HCT116 (cell line): ENCODE results near the gene HMCN2. TPM values are rescaled to one million over a fixed set of nuclear protein-coding genes. Genes with fewer than 3 reads are reported as not detected.

Experiments used
- ATAC-seq: fragments of 200-7000 bp; cut with Tn5 transposase; 2 replicates; pipeline ENCODE4 v1.9.1; 2020; ENCODE audit warnings: mild to moderate bottlenecking, moderate library complexity
- BruUV-seq: library from RNA; stranded (reverse); fragments of 400-500 nt; replicated peaks from 2 replicates; lab custom pipeline; 2021; lab: Mats Ljungman, UMichigan
- CTCF ChIA-PET: fragments of 300-600 bp; sonication (Branson Sonifier 250); formaldehyde crosslinking; loops from one replicate; lab custom pipeline; 2021; ENCODE audit warnings: antibody characterized with exemption; lab: Charles Lee
- POLR2A ChIA-PET: fragments of 300-600, 350-600 bp; sonication (Branson Sonifier 250); formaldehyde crosslinking; loops from one replicate; lab custom pipeline; 2021; ENCODE audit warnings: antibody characterized with exemption; lab: Charles Lee
- RAD21 ChIA-PET, 2 experiments: fragments of 300-600 bp; sonication (Branson Sonifier 250); formaldehyde crosslinking; loops; one replicate each; lab custom pipeline; 2023; ENCODE audit warnings: low total read pairs in 2 of 2; ENCODE audit not compliant: uncharacterized antibody in 2 of 2, unreplicated experiment in 2 of 2, low non-redundant PET in 1 of 2; lab: Charles Lee
- DNase-seq: peaks from one replicate; pipeline ENCODE4 v3.0.0-alpha.2; 2010; ENCODE audit warnings: low read depth, low spot score
- H2AFZ ChIP-seq: fragments of 200-600 bp; shearing (Covaris generic), sonication (generic); 2 replicates; pipeline ENCODE4 v1.6.1; 2017; ENCODE audit warnings: low read depth, mixed run types, mixed read lengths, antibody characterized with exemption, low read length; ENCODE audit not compliant: poor library complexity, severe bottlenecking
- H3K27ac ChIP-seq: 2 replicates; pipeline ENCODE4 v1.5.1; 2012; ENCODE audit warnings: low read depth, low read length
- H3K27me3 ChIP-seq: fragments of 200-600 bp; sonication (generic); 2 replicates; pipeline ENCODE4 v1.6.1; 2016; ENCODE audit warnings: mixed run types, low read length, mixed read lengths; ENCODE audit not compliant: insufficient read depth
- H3K36me3 ChIP-seq, 2 experiments: fragments of 200-500 bp in 1 of 2; fragments of 200-600 bp in 1 of 2; sonication (Bioruptor generic) in 1 of 2; sonication (generic) in 1 of 2; 2 replicates each; pipeline versions ENCODE4 v1.5.1 to v1.6.1; 2014 to 2016; ENCODE audit warnings: low read length in 2 of 2, inconsistent platforms in 1 of 2, mixed read lengths in 1 of 2, mixed run types in 1 of 2; ENCODE audit not compliant: insufficient read depth in 2 of 2, control insufficient read depth in 1 of 2
- H3K4me1 ChIP-seq, 2 experiments: fragments of 200-600 bp in 1 of 2; sonication (generic) in 1 of 2; 2 replicates each; pipeline versions ENCODE4 v1.5.1 to v1.6.1; 2012 to 2017; ENCODE audit warnings: low read length in 2 of 2, inconsistent platforms in 1 of 2, mild to moderate bottlenecking in 1 of 2, mixed read lengths in 1 of 2, mixed run types in 1 of 2, moderate library complexity in 1 of 2; ENCODE audit not compliant: insufficient read depth in 2 of 2, control insufficient read depth in 1 of 2
- H3K4me2 ChIP-seq: fragments of 200-600 bp; sonication (generic); 2 replicates; pipeline ENCODE4 v1.6.1; 2017; ENCODE audit warnings: mixed run types, low read length, mixed read lengths
- H3K4me3 ChIP-seq, 2 experiments: fragments of 200-600 bp in 1 of 2; sonication (generic) in 1 of 2; replicated peaks in 1 of 2; 2 replicates each; pipeline ENCODE4 v1.5.1; 2011 to 2016; ENCODE audit warnings: low read length in 2 of 2, control low read depth in 1 of 2, low read depth in 1 of 2, mild to moderate bottlenecking in 1 of 2, mixed read lengths in 1 of 2, mixed run types in 1 of 2
- H3K79me2 ChIP-seq: fragments of 200-600 bp; sonication (generic); 2 replicates; pipeline ENCODE4 v1.6.1; 2017; ENCODE audit warnings: mild to moderate bottlenecking, mixed run types, low read length, moderate library complexity, mixed read lengths; ENCODE audit not compliant: insufficient read depth
- H3K9ac ChIP-seq: fragments of 200-600 bp; sonication (generic); 2 replicates; pipeline ENCODE4 v1.6.1; 2016; ENCODE audit warnings: low read length, mixed read lengths
- H3K9me2 ChIP-seq: fragments of 200-600 bp; sonication (generic), shearing (Covaris generic); 2 replicates; pipeline ENCODE4 v1.6.1; 2017; ENCODE audit warnings: mixed run types, mild to moderate bottlenecking, moderate library complexity; ENCODE audit not compliant: insufficient read depth
- H3K9me3 ChIP-seq, 2 experiments: fragments of 200-500 bp in 1 of 2; fragments of 200-600 bp in 1 of 2; sonication (Bioruptor generic) in 1 of 2; sonication (generic) in 1 of 2; 2 replicates each; pipeline ENCODE4 v1.6.1; 2014 to 2017; ENCODE audit warnings: low read length in 2 of 2, mixed read lengths in 2 of 2, inconsistent platforms in 1 of 2, low read depth in 1 of 2, mild to moderate bottlenecking in 1 of 2, mixed run types in 1 of 2, moderate library complexity in 1 of 2; ENCODE audit not compliant: control insufficient read depth in 1 of 2, insufficient read depth in 1 of 2
- H4K20me1 ChIP-seq: fragments of 200-600 bp; sonication (generic), shearing (Covaris generic); 2 replicates; pipeline ENCODE4 v1.6.1; 2017; ENCODE audit warnings: mixed run types, mild to moderate bottlenecking, moderate library complexity; ENCODE audit not compliant: insufficient read depth
- CBX3 ChIP-seq: IDR thresholded peaks from 2 replicates; pipeline ENCODE4 v1.6.1; 2012; ENCODE audit warnings: low read depth
- CEBPB ChIP-seq: IDR thresholded peaks from 2 replicates; pipeline ENCODE4 v1.6.1; 2012; ENCODE audit warnings: low read depth
- EGR1 ChIP-seq: IDR thresholded peaks from 2 replicates; pipeline ENCODE4 v1.6.1; 2012; ENCODE audit warnings: low read depth
- EZH2 ChIP-seq: fragments of 200-600 bp; sonication (generic); IDR thresholded peaks from 2 replicates; pipeline ENCODE4 v1.6.1; 2017; ENCODE audit warnings: antibody characterized with exemption, mixed run types
- EZH2phosphoT487 ChIP-seq: fragments of 200-600 bp; IDR thresholded peaks from 2 replicates; pipeline ENCODE4 v1.6.1; 2018; ENCODE audit warnings: antibody characterized with exemption, borderline replicate concordance
- FOSL1 ChIP-seq: IDR thresholded peaks from 2 replicates; pipeline ENCODE4 v1.6.1; 2012; ENCODE audit warnings: low read depth
- RAD21 ChIP-seq: IDR thresholded peaks from 2 replicates; pipeline ENCODE4 v1.6.1; 2012; ENCODE audit warnings: low read depth, mild to moderate bottlenecking
- SP1 ChIP-seq: IDR thresholded peaks from 2 replicates; pipeline ENCODE4 v1.6.1; 2012; ENCODE audit warnings: low read depth
- TCF7L2 ChIP-seq: IDR thresholded peaks from 2 replicates; pipeline ENCODE4 v1.7.0; 2011; ENCODE audit warnings: borderline replicate concordance, inconsistent platforms; ENCODE audit not compliant: insufficient read depth, insufficient read length; ENCODE audit errors: extremely low read depth
- intact Hi-C: fragments of 100-400 bp; cut with micrococcal nuclease; formaldehyde crosslinking; loops from 2 replicates; pipeline ENCODE4 v1.10.0; 2022
- total RNA-seq: library from RNA; stranded (reverse); gene quantifications from one replicate; pipeline ENCODE4 v1.2.1, GENCODE V29; 2021; ENCODE audit not compliant: unreplicated experiment
- TF ChIP-seq, protein P1 (sequence below), 3 experiments: fragments of 200-600 bp in 1 of 3; sonication (generic) in 1 of 3; IDR thresholded peaks in 2 of 3; conservative IDR thresholded peaks in 1 of 3; 2 replicates each; pipeline ENCODE4 v1.5.1; 2012 to 2017; ENCODE audit warnings: low read depth in 2 of 3, low read length in 2 of 3, antibody characterized with exemption in 1 of 3, borderline replicate concordance in 1 of 3, control low read depth in 1 of 3, mild to moderate bottlenecking in 1 of 3, mixed read lengths in 1 of 3, mixed run types in 1 of 3, moderate library complexity in 1 of 3; ENCODE audit not compliant: insufficient read depth in 1 of 3
- TF ChIP-seq, protein P2 (sequence below): IDR thresholded peaks from 2 replicates; pipeline ENCODE4 v1.6.1; 2011; ENCODE audit warnings: mild to moderate bottlenecking, low read length, moderate library complexity; ENCODE audit not compliant: insufficient replicate concordance; ENCODE audit errors: extremely low read depth
- TF ChIP-seq, protein P3 (sequence below): IDR thresholded peaks from 2 replicates; pipeline ENCODE4 v1.6.1; 2012

The HMCN2 gene
- total RNA-seq, 1 experiment from 2014 or later = 0.22 TPM

GRCh38 chr9:130450344-130451003 is 184.9 kb downstream of the HMCN2 start:
- no peak overlapping the region for H2AFZ ChIP-seq
- H3K4me3 ChIP-seq = no peak overlapping the region
- CTCF ChIA-PET = no interaction called here
- H3K4me1 ChIP-seq = peaks cover 35 to 37% of the 10 kb centered on the region in 2 experiments
- H3K9me2 ChIP-seq = no peaks in the 10 kb centered on the region
- H3K9me3 ChIP-seq = no peaks in the 10 kb centered on the region
- no peak overlapping the region for H3K9ac ChIP-seq
- RAD21 ChIA-PET = no interaction called here
- ATAC-seq = no peak
- no TSS peak for BruUV-seq
- POLR2A ChIA-PET = interaction anchor here (0.6 kb wide), 1 partner anchor 232 kb away, joined by 3 read pairs; no protein-coding TSS in a partner anchor
- TF ChIP-seq, protein P1, sequence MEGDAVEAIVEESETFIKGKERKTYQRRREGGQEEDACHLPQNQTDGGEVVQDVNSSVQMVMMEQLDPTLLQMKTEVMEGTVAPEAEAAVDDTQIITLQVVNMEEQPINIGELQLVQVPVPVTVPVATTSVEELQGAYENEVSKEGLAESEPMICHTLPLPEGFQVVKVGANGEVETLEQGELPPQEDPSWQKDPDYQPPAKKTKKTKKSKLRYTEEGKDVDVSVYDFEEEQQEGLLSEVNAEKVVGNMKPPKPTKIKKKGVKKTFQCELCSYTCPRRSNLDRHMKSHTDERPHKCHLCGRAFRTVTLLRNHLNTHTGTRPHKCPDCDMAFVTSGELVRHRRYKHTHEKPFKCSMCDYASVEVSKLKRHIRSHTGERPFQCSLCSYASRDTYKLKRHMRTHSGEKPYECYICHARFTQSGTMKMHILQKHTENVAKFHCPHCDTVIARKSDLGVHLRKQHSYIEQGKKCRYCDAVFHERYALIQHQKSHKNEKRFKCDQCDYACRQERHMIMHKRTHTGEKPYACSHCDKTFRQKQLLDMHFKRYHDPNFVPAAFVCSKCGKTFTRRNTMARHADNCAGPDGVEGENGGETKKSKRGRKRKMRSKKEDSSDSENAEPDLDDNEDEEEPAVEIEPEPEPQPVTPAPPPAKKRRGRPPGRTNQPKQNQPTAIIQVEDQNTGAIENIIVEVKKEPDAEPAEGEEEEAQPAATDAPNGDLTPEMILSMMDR (IDR thresholded peaks at IDR 0.05 in 2 of 3, conservative IDR thresholded peaks at IDR 0.05 in 1 of 3; ENCODE audit: borderline replicate concordance in 1 of 3, insufficient read depth in 1 of 3, low read depth in 2 of 3, low read length in 2 of 3) = no peak
- TF ChIP-seq FOSL1 = no peak
- no peak for TF ChIP-seq EZH2
- TF ChIP-seq EGR1 = no peak
- TF ChIP-seq, all 23 proteins: peak for 0
- Histone ChIP-seq H3K79me2 (no peaks in the 10 kb centered on the region), H4K20me1 (no peaks in the 10 kb centered on the region), H3K4me2 (no peak overlapping the region), H3K27me3 (no peaks in the 10 kb centered on the region), H3K36me3 (no peaks in the 10 kb centered on the region), H3K27ac (no peak overlapping the region)
- no peak for DNase-seq
- intact Hi-C loops = no loop called here

DNA sequence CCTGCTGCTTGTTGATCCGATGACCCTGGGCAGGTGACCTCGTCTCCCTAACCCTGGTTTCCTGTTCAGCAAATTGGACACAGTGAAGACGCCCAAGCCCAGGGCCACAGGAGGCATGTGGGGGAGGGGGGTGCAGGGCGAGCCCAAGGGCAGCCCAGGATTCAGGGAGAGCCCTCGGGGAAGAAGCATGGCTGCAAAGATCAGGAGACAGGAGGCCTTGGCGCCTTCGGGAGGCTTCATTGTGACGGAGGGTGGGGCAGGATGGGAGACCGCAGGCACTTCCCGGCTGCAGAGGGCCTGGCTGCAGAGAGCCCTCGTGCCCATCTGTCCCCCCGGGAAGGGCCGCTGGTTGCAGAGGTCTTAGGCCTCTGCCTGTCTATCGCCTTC is 185.4 kb downstream of the HMCN2 start:
- POLR2A ChIA-PET = no interaction called here
- Histone ChIP-seq H3K27ac (no peak overlapping the region), H2AFZ (no peak overlapping the region), H3K9me3 (no peaks in the 10 kb centered on the region), H3K79me2 (no peaks in the 10 kb centered on the region), H3K27me3 (no peaks in the 10 kb centered on the region), H3K36me3 (no peaks in the 10 kb centered on the region), H4K20me1 (no peaks in the 10 kb centered on the region), H3K4me1 (peaks cover 31 to 32% of the 10 kb centered on the region in 2 experiments), H3K9me2 (no peaks in the 10 kb centered on the region), H3K4me3 (no peak overlapping the region), H3K9ac (no peak overlapping the region), H3K4me2 (peak overlapping the region; percentile 64; the same call in 1 of the 2 replicates)
- DNase-seq = no peak
- RAD21 ChIA-PET = no interaction called here
- intact Hi-C loops = no loop called here
- no TSS peak for BruUV-seq
- no peak for ATAC-seq
- CTCF ChIA-PET = no interaction called here
- TF ChIP-seq, protein P2, sequence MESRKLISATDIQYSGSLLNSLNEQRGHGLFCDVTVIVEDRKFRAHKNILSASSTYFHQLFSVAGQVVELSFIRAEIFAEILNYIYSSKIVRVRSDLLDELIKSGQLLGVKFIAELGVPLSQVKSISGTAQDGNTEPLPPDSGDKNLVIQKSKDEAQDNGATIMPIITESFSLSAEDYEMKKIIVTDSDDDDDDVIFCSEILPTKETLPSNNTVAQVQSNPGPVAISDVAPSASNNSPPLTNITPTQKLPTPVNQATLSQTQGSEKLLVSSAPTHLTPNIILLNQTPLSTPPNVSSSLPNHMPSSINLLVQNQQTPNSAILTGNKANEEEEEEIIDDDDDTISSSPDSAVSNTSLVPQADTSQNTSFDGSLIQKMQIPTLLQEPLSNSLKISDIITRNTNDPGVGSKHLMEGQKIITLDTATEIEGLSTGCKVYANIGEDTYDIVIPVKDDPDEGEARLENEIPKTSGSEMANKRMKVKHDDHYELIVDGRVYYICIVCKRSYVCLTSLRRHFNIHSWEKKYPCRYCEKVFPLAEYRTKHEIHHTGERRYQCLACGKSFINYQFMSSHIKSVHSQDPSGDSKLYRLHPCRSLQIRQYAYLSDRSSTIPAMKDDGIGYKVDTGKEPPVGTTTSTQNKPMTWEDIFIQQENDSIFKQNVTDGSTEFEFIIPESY = no peak
- TF ChIP-seq CEBPB (no peak), EZH2phosphoT487 (no peak), TCF7L2 (no peak), CBX3 (no peak), SP1 (no peak), RAD21 (no peak)
- TF ChIP-seq, protein P1 (IDR thresholded peaks at IDR 0.05 in 2 of 3, conservative IDR thresholded peaks at IDR 0.05 in 1 of 3; ENCODE audit: borderline replicate concordance in 1 of 3, insufficient read depth in 1 of 3, low read depth in 2 of 3, low read length in 2 of 3) = no peak
- TF ChIP-seq, protein P3, sequence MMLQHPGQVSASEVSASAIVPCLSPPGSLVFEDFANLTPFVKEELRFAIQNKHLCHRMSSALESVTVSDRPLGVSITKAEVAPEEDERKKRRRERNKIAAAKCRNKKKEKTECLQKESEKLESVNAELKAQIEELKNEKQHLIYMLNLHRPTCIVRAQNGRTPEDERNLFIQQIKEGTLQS = no peak
